Gastroesophageal sphincter (tissue), 4 donors: ENCODE measurements around the gene NUDT16. TPM values are rescaled to one million over a fixed set of nuclear protein-coding genes. Genes with fewer than 3 reads are reported as not detected.

ENCODE experiments used
- ATAC-seq: fragments of 150-250 bp; one replicate; pipeline ENCODE4 v1.9.1; 2016; ENCODE audit warnings: mild to moderate bottlenecking, moderate library complexity
- H3K27ac ChIP-seq, 4 donors: fragments of 200-600 bp; sonication (generic) in 3 of 4; 1 replicate in 3 of 4; 2 replicates in 1 of 4; pipeline ENCODE4 v1.5.1; 2016 to 2019
- H3K27me3 ChIP-seq: fragments of 200-600 bp; sonication (generic); one replicate; pipeline ENCODE4 v1.5.1; 2019
- H3K36me3 ChIP-seq, 2 donors: fragments of 200-600 bp; sonication (generic); one replicate each; pipeline ENCODE4 v1.5.1; 2019; ENCODE audit warnings: control low read depth in 1 of 2
- H3K4me1 ChIP-seq, 3 donors: fragments of 200-600 bp; sonication (generic); 1 replicate in 2 of 3; 2 replicates in 1 of 3; pipeline ENCODE4 v1.5.1; 2016 to 2019; ENCODE audit warnings: control low read depth in 2 of 3
- H3K4me3 ChIP-seq, 2 donors: fragments of 200-600 bp; sonication (generic); one replicate each; pipeline ENCODE4 v1.5.1; 2019; ENCODE audit warnings: mild to moderate bottlenecking in 1 of 2, moderate library complexity in 1 of 2
- H3K9me3 ChIP-seq, 3 donors: fragments of 200-600 bp; sonication (generic); one replicate each; pipeline ENCODE4 v1.5.1; 2017 to 2019; ENCODE audit warnings: control low read depth in 2 of 3
- EP300 ChIP-seq: sonication (generic); formaldehyde crosslinking; IDR thresholded peaks from one replicate; pipeline ENCODE4 v1.6.1; 2017; ENCODE audit warnings: antibody characterized with exemption, mild to moderate bottlenecking
- POLR2A ChIP-seq, 2 donors: fragments of 450-650 bp; IDR thresholded peaks; one replicate each; pipeline ENCODE4 v1.6.1; 2017; ENCODE audit warnings: antibody characterized with exemption in 2 of 2, mild to moderate bottlenecking in 2 of 2, moderate library complexity in 1 of 2
- POLR2AphosphoS5 ChIP-seq: sonication (generic); formaldehyde crosslinking; IDR thresholded peaks from one replicate; pipeline ENCODE4 v1.6.1; 2017; ENCODE audit warnings: antibody characterized with exemption
- WGBS, 2 donors: methylation state at CpG; one replicate each; pipeline ENCODE4 v1.1.5; 2018; ENCODE audit warnings: low coverage in 1 of 2; 5-methylcytosine and 5-hydroxymethylcytosine counted together
- total RNA-seq, 4 donors: library from RNA; depleted of rRNA; stranded (reverse); fragments of >200 nt; gene quantifications; one replicate each; pipeline ENCODE4 v1.1.0, GENCODE V29; 2016
- TF ChIP-seq, protein P1 (sequence below), 4 experiments: fragments of 200-600 bp in 2 of 4; fragments of 450-650 bp in 2 of 4; sonication (generic) in 1 of 4; IDR thresholded peaks; one replicate each; pipeline ENCODE4 v1.5.1; 2017 to 2019; ENCODE audit warnings: antibody characterized with exemption in 4 of 4, mild to moderate bottlenecking in 2 of 4, moderate library complexity in 2 of 4

The NUDT16 gene
- total RNA-seq, 4 donors from 2014 or later, result 28.8 to 56.5 (median 37.4) TPM

DNA sequence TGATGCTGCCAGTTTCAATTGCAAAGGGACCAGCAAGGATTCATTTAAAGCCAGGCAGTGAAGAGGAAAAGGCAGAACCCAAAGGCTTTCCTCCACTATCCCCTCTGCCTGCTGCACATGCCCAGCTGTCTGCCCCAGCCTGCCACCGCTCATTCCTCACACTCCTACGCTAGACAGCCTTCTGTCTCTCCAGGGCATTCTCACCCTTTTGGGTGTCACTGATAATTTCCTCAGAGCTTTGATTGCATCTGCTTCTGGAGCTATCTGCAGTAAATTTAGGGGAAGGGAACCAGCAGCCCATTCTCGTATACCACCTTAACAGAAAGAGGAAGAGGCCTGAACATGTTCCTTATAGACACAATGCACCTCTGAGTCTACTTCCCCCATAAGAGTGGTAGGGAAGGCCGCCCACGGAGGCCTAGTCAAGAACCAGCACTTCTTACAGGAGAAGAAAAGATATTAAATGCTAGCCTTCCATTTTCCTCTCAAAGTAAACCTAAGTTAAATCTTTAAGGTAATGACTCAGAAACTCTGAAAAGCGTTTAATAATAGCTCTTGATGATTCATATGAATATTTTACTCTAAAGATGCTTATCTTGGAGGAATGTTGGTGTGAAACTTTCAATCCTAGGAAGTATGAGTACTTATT, 20.9 kb downstream of the NUDT16 start:
- 62 to 75% methylated on average over 5 of the region's 6 CpGs for WGBS, 2 donors
- H3K4me1 ChIP-seq, result no peaks in the 10 kb centered on the region
- no peaks in the 10 kb centered on the region for H3K36me3 ChIP-seq
- no peaks in the 10 kb centered on the region for H3K27me3 ChIP-seq
- TF ChIP-seq POLR2A (IDR thresholded peaks at IDR 0.05) (no peak), EP300 (no peak), POLR2AphosphoS5 (no peak)
- TF ChIP-seq, protein P1, sequence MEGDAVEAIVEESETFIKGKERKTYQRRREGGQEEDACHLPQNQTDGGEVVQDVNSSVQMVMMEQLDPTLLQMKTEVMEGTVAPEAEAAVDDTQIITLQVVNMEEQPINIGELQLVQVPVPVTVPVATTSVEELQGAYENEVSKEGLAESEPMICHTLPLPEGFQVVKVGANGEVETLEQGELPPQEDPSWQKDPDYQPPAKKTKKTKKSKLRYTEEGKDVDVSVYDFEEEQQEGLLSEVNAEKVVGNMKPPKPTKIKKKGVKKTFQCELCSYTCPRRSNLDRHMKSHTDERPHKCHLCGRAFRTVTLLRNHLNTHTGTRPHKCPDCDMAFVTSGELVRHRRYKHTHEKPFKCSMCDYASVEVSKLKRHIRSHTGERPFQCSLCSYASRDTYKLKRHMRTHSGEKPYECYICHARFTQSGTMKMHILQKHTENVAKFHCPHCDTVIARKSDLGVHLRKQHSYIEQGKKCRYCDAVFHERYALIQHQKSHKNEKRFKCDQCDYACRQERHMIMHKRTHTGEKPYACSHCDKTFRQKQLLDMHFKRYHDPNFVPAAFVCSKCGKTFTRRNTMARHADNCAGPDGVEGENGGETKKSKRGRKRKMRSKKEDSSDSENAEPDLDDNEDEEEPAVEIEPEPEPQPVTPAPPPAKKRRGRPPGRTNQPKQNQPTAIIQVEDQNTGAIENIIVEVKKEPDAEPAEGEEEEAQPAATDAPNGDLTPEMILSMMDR (IDR thresholded peaks at IDR 0.05), result no peak
- H3K27ac ChIP-seq, result no peak overlapping the region
- no peak for ATAC-seq
- peaks cover 0 to 5% (median 0%) of the 10 kb centered on the region in 3 donors for H3K9me3 ChIP-seq
- H3K4me3 ChIP-seq, result no peak overlapping the region

DNA sequence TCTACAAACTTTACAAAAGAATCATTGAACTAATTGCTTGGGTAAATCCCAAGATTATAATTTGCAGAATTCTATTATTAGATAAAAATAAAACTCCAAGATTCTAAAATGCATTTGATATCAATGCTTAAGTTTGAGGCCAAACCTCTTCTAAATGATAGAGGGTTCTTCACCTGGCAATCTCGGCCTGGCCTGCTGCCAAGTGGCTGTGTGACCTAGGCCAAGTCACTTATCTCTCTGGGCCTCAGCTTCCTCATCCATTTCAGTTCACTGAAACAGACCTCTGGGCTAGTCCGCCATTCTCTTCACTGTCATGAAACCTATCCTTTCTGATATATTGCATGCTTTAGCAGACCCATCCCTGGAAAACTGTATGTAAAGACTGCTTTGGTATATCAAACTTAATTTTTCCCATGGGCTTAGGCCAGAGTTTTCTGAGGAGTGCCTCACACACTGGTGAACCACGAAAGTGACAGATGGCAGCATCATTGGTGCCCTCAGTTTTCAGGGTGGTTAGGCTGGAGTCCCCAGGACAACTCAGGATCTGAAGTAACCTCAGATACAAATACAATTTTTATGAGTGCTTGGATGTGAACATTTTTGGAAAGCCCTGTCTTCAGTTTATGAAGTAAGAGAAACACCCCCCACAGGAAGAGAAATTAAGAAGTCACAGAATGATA, 21.8 kb downstream of the NUDT16 start:
- 76 to 80% methylated on average over 2 to 3 of the region's 3 CpGs for WGBS, 2 donors
- Histone ChIP-seq H3K4me3 (no peak overlapping the region), H3K27me3 (no peaks in the 10 kb centered on the region), H3K27ac (no peak overlapping the region), H3K36me3 (no peaks in the 10 kb centered on the region), H3K4me1 (no peaks in the 10 kb centered on the region), H3K9me3 (peaks cover 0 to 5% (median 0%) of the 10 kb centered on the region in 3 donors)
- no peak for ATAC-seq
- TF ChIP-seq, protein P1 (IDR thresholded peaks at IDR 0.05), result no peak
- TF ChIP-seq POLR2A (IDR thresholded peaks at IDR 0.05) (no peak), POLR2AphosphoS5 (no peak), EP300 (no peak)

DNA sequence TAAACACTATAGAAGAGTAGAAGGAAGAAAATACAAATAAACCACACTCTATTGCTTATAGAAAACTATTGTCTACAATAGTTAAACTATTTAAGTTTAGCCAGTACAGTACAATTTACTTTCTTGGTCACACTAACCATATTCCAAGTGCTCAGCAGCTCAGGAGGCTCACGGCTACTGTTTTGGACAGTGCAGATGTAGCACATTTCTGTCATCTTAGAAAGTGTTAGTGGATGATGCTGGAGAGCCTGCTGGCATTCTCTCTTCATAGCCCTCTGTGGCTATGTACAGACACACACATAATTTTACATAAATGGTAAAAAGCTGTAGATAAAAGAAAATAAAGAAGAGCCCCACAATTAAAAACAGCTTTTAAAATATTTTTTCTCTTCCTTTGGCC, 23.8 kb downstream of the NUDT16 start:
- no peaks in the 10 kb centered on the region for H3K27me3 ChIP-seq
- TF ChIP-seq, protein P1 (IDR thresholded peaks at IDR 0.05), result no peak
- TF ChIP-seq POLR2AphosphoS5 (no peak), EP300 (no peak), POLR2A (IDR thresholded peaks at IDR 0.05) (no peak)
- peaks cover 0 to 5% (median 0%) of the 10 kb centered on the region in 3 donors for H3K9me3 ChIP-seq
- no peak for ATAC-seq
- H3K4me3 ChIP-seq, result no peak overlapping the region
- no peak overlapping the region for H3K27ac ChIP-seq
- 50 to 69% methylated on average over 1 of the region's 1 CpG for WGBS, 2 donors
- H3K4me1 ChIP-seq, result no peaks in the 10 kb centered on the region
- H3K36me3 ChIP-seq, result no peaks in the 10 kb centered on the region

DNA sequence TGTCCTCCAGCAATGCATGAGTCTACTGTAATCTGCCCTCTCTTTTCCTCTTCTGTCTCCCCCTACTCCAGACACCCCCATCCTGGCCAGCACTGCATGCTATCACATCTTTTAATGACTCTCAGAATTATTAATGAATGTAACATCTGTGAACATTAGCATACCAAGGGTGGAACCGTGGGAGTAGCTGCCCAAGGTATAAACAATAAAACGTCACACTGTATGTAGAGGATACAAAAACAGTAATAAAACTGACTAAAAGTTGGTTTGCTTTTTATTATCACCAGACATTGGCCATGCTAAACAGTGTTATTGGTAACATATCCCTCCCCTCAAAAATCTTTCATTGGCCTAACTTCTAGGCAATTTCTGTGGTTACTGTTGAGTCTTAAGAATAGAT, 24.7 kb downstream of the NUDT16 start:
- TF ChIP-seq, protein P1 (IDR thresholded peaks at IDR 0.05), result no peak
- TF ChIP-seq EP300 (no peak), POLR2A (IDR thresholded peaks at IDR 0.05) (no peak), POLR2AphosphoS5 (no peak)
- no peak for ATAC-seq
- WGBS, 2 donors, result 5 to 17% methylated on average over 2 of the region's 2 CpGs
- Histone ChIP-seq H3K4me3 (no peak overlapping the region), H3K36me3 (no peaks in the 10 kb centered on the region), H3K27ac (no peak overlapping the region), H3K4me1 (no peaks in the 10 kb centered on the region), H3K9me3 (peaks cover 0 to 5% (median 0%) of the 10 kb centered on the region in 3 donors), H3K27me3 (no peaks in the 10 kb centered on the region)

DNA sequence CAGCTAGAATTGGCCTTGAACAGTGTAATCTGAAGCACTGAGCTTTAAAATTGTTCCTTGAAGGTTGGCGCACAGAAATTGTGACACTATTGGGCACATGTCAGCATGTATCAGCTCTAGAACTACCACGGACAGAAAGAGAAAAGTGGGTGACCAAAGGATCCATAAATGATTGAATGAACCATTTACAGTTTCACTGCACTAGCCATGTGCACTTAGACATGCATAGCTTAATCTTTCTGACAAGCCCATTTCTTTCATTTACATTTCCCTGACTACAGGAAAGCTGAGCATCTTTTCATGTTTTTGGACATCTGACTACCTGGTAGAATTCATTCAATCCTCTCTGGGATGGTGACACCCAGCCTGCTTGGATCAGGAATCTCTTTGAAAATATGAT, 36.2 kb downstream of the NUDT16 start:
- Histone ChIP-seq H3K9me3 (peaks cover 0 to 9% (median 0%) of the 10 kb centered on the region in 3 donors), H3K27me3 (no peaks in the 10 kb centered on the region), H3K4me1 (no peaks in the 10 kb centered on the region), H3K27ac (no peak overlapping the region), H3K36me3 (no peaks in the 10 kb centered on the region), H3K4me3 (no peak overlapping the region)
- TF ChIP-seq POLR2A (IDR thresholded peaks at IDR 0.05), result no peak
- TF ChIP-seq, protein P1 (IDR thresholded peaks at IDR 0.05), result no peak
- no peak for TF ChIP-seq POLR2AphosphoS5
- no peak for TF ChIP-seq EP300
- no peak for ATAC-seq
- WGBS, 2 donors, result 83 to 100% methylated on average over 1 to 2 of the region's 2 CpGs
